HG03432 (cell line): ENCODE measurements around the gene DHRS7B.
"Not testable (repeated sequence)": the region's sequence is repeated elsewhere in the genome, so short reads cannot be mapped to it uniquely, and the experiment has no call there.

Source experiments
- ATAC-seq: cut with Tn5 transposase; IDR thresholded peaks from one replicate; pipeline ENCODE4 v1.9.1; 2021; ENCODE audit warnings: mild to moderate bottlenecking, moderate library complexity; ENCODE audit not compliant: unreplicated experiment

Gene DHRS7B

GRCh38 chr17:21176773-21177395, 50.1 kb downstream of the DHRS7B start:
- no peak for ATAC-seq

- no peak for ATAC-seq
Observed at GRCh38 chr17:21177401-21177800, 50.6 kb downstream of the DHRS7B start.

- ATAC-seq = no peak
Observed at GRCh38 chr17:21177854-21178600, 51.3 kb downstream of the DHRS7B start.

DNA sequence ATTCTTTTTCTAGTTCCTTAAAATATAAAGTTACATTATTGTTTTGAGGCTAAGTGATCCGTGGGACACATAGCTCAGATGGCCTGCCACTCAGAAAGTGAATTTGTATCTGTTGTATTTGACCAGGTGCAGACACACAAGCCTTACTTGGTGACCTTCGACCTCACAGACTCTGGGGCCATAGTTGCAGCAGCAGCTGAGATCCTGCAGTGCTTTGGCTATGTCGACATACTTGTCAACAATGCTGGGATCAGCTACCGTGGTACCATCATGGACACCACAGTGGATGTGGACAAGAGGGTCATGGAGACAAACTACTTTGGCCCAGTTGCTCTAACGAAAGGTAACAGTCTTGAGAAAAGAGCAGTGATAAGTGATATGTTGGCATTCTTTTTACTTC, 56.7 kb downstream of the DHRS7B start:
- no peak for ATAC-seq

DNA sequence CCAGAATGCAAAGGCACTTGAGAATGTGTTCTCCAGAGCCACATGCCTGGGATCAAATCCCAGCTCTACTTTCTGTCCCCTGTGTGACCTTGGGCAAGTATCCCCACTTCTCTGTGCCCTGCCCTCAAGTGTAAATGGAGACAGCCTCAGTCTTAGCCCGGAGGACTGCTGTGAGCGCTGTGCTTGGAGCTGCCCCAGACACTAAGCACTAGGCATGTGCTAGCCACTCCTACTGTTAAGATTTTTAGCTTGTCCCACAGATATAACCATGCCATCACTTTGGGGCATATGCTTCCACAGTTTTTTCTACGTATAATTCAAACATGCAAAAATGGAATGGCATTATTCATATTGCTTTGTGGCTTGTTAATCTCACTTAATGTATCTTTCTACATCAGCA, 57.8 kb downstream of the DHRS7B start:
- no peak for ATAC-seq

DNA sequence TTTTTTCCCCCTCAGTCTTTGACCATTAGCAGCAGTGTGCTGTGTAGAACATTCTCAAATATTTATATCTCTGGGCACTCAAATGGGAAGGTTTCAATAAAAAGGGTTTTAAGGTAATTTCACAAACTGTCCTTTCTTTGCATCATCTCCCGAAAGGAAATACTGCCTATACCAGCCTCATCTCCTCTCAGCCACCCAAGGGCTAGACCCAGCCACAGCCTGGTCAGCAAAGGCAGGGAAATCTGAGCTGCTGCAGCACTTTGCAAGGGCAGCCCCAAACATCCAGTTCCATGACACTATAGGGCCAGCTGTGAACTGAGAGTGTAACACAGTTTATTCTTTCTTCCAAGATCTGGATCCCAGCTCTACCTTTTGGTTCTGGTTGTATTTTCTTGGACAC, 58.3 kb downstream of the DHRS7B start:
- no peak for ATAC-seq

GRCh38 chr17:21186399-21187187, 59.8 kb downstream of the DHRS7B start:
- ATAC-seq = no peak

- no peak for ATAC-seq
Observed at GRCh38 chr17:21189361-21189760, 62.6 kb downstream of the DHRS7B start.

DNA sequence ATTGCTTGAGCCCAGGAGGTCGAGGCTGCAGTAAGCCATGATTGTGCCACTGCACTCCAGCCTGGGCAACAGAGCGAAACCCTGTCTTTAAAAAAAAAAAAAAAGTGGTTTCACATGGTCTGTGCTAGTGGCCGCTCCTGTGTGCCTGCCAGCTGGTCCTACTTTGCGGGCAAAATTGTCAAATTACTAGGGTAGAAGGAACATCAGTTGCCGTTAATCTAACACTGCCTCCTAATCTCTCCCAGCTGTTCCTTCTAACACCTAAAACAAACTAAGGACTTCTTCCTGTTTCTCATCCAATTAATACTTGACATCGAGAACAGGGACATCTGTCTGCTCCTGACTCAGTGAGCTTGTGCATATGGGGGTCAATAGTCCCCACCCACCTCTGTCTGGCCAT, 63.3 kb downstream of the DHRS7B start:
- no peak for ATAC-seq

DNA sequence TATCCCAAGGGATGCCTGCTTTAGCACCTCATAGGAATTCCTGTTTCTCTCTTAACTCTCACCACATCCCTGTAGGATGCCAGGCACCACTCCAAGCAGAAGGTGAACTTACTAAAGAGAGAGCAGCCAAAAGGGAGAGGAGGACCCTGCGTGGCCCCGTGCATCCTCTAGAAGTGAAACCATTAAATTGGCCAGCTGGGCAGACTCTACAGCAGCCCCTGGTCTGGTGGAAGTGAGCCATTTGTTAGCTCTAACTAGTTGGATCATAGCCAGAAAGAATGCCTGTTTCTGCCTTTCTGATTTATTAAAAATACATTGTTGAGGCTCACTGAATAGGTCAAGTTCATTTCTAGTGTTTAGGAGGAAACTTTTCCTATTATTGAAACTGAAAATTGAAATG, 64.9 kb downstream of the DHRS7B start:
- ATAC-seq = no peak

- ATAC-seq = not testable (repeated sequence)
Observed at GRCh38 chr17:21192414-21192813, 65.7 kb downstream of the DHRS7B start.

DNA sequence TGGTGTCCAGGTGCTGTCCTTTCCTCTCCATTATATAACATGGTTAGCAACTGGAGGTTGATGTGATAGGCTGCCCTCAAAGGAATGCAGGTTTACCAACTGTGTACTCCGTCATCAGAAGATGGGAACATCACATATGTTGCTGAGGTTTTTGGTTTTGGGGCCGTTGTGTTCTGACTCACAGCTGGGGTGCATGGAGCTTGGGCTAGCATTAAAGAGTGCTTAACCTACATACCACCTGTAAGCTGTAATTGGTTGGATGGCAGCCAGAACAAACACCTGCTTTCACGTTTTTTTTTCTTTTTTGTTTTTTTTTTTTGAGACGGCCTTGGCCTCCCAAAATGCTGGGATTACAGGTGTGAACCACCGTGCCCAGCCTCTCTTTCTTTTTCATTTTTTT, 66.3 kb downstream of the DHRS7B start:
- ATAC-seq = no peak

- no peak for ATAC-seq
Observed at GRCh38 chr17:21194226-21194625, 67.5 kb downstream of the DHRS7B start.

DNA sequence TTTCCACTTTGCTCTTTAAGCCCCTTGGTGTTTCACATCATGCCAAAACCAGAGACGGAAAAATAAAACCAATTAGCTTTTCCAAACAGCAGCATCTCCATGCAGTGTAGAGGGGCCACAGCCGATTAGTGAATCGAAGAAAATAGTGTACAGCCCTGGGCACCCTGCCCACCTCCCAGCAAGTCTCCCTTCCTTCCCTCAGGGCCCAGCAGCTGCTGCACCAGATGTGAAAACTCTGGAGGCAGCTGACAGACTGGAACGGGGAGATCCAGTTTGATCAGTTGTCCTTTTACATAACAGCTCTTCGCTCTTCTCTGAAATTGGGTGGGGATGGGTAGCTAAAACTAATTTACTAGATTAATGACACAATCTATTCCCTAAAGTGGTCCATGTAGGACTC, 67.9 kb downstream of the DHRS7B start:
- no peak for ATAC-seq

- no peak for ATAC-seq
Observed at GRCh38 chr17:21196126-21196525, 69.4 kb downstream of the DHRS7B start.

- ATAC-seq = no peak
Observed at GRCh38 chr17:21198411-21198810, 71.6 kb downstream of the DHRS7B start.

GRCh38 chr17:21199311-21199710, 72.5 kb downstream of the DHRS7B start:
- no peak for ATAC-seq

GRCh38 chr17:21199856-21200255, 73.1 kb downstream of the DHRS7B start:
- ATAC-seq = no peak

DNA sequence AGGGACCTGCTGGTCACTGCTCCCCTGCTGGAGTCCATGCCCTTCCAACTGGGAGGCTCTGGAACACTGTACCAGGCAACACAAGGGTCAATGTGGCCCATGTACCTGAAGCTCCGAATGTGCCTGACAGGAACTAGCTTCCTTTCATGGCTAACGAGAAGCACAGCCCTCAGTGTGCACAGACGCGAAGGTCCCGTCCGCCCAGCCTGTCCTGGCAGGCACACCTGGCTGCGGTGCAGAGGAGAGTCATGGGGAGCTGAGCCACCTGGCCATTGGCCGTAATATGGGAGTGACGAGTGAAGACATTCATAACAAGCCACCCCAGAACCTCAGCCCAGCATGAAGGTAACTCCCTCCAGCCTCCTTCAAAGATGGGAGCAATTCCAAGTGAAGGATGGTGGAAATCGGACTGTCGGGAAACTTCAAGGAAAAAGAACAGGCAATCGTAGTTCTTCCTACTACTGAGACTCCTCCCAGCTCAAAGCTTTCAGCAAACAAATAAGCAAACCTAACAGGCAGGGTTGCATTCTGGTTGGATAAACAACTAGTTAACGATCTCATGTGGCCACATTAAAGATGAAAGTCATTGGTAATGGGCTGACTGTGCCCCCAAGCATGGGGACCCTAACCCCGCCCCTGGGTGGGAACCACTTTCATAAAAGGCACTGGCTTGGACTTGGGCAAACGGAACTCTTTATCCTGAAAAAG, 74.0 kb downstream of the DHRS7B start:
- no peak for ATAC-seq

GRCh38 chr17:21201298-21201595, 74.5 kb downstream of the DHRS7B start:
- no peak for ATAC-seq

DNA sequence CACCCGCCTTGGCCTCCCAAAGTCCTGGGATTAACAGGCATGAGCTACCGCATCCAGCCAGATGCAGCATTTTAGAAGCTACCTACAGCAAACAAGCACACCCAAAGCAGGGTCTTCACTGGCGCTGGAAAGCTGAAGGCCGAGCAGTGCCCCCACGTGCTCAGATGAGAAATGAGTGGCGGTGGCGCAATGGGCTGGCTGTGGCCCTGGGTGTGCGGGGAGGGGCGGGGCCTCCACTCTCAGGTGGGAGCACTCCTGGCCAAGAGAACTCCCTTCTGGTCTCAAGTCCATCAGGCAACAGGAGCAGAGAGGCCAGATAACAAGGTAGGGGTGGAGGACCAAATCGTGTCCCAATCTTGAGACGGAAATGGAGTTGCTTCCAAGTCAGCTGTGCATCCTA, 75.1 kb downstream of the DHRS7B start:
- no peak for ATAC-seq

- no peak for ATAC-seq
Observed at GRCh38 chr17:21202512-21202911, 75.7 kb downstream of the DHRS7B start.
